HepG2 (cell line): Measurements from ENCODE around the gene ABCA2.

Experiments used
- FOXO4 ChIP-seq: sonication (generic); formaldehyde crosslinking; conservative IDR thresholded peaks from 2 replicates; pipeline ENCODE4 v1.8.1; 2023; ENCODE audit warnings: missing genetic modification reagents
- PITX1 ChIP-seq: sonication (generic); formaldehyde crosslinking; IDR thresholded peaks from 2 replicates; pipeline ENCODE4 v1.5.1; 2020; ENCODE audit warnings: mild to moderate bottlenecking, missing genetic modification reagents
- SMAD3 ChIP-seq: sonication (generic); formaldehyde crosslinking; IDR thresholded peaks from 2 replicates; pipeline ENCODE4 v1.4.0; 2020; ENCODE audit warnings: missing genetic modification reagents
- TRIM22 ChIP-seq: fragments of 450-650 bp; IDR thresholded peaks from 2 replicates; pipeline ENCODE4 v1.6.1; 2017

GRCh38 chr9:137026384-137026783 is 1.7 kb downstream of the ABCA2 start:
- no peak for TF ChIP-seq FOXO4 (CRISPR knock-in tag)
- no peak for TF ChIP-seq SMAD3
- no peak for TF ChIP-seq TRIM22
- TF ChIP-seq PITX1 (CRISPR knock-in tag): no peak
